SU-DHL-6 (cell line): ENCODE measurements around the gene PNPLA2.

Experiments used
- EZH2phosphoT487 ChIP-seq: fragments of 200-600 bp; sonication (generic), shearing (Covaris generic); conservative IDR thresholded peaks from 2 replicates; pipeline ENCODE4 v1.6.1; 2018; ENCODE audit warnings: mild to moderate bottlenecking, antibody characterized with exemption, low read length, moderate library complexity, mixed read lengths
- TF ChIP-seq, protein P1 (sequence below): fragments of 200-600 bp; sonication (generic); IDR thresholded peaks from one replicate; pipeline ENCODE4 v1.5.1; 2017; ENCODE audit warnings: antibody characterized with exemption, mild to moderate bottlenecking, low read length, moderate library complexity; ENCODE audit not compliant: insufficient read depth, poor library complexity, severe bottlenecking

DNA sequence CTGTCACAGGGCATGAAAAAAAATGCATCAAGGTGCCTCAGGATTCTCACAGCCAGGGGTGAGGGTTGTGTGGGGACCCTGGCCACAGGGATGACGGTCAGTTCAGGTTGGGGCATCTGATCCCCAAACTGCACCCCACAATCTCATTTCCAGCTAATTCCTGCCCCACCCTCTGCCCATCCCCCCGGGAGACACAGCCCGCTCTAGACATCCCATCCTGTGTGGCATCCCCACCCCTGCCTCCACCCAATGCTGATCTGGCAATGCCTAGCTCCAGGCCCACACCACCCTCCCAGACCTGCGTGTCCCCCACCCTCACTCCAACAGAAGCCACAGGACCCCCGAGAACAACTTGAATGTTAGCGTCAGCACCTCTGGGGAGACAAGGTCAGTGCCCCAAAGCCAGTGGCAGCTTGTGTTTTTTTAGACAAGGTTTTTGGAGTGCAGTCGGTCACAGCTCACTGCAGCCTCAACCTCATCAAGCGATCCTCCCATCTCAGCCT lies 49.2 kb downstream of the PNPLA2 start:
- TF ChIP-seq, protein P1, sequence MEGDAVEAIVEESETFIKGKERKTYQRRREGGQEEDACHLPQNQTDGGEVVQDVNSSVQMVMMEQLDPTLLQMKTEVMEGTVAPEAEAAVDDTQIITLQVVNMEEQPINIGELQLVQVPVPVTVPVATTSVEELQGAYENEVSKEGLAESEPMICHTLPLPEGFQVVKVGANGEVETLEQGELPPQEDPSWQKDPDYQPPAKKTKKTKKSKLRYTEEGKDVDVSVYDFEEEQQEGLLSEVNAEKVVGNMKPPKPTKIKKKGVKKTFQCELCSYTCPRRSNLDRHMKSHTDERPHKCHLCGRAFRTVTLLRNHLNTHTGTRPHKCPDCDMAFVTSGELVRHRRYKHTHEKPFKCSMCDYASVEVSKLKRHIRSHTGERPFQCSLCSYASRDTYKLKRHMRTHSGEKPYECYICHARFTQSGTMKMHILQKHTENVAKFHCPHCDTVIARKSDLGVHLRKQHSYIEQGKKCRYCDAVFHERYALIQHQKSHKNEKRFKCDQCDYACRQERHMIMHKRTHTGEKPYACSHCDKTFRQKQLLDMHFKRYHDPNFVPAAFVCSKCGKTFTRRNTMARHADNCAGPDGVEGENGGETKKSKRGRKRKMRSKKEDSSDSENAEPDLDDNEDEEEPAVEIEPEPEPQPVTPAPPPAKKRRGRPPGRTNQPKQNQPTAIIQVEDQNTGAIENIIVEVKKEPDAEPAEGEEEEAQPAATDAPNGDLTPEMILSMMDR: no peak
- no peak for TF ChIP-seq EZH2phosphoT487
